Activated naive CD4-positive, alpha-beta T cell treated with anti-CD3 and anti-CD28 coated beads, Interleukin-2, amount 50 U/mL, for 24 hours (primary cell): Measurements from ENCODE around the gene ETFB.

ENCODE experiments used
- H3K27ac Mint-ChIP-seq: one replicate; pipeline ENCODE4 v1.8.0; 2021; ENCODE audit warnings: mild to moderate bottlenecking, mixed read lengths
- H3K27me3 Mint-ChIP-seq: one replicate; pipeline ENCODE4 v1.8.0; 2021; ENCODE audit warnings: mixed read lengths
- H3K36me3 Mint-ChIP-seq: one replicate; pipeline ENCODE4 v1.8.0; 2021; ENCODE audit warnings: mixed read lengths
- H3K4me1 Mint-ChIP-seq: one replicate; pipeline ENCODE4 v1.8.0; 2021; ENCODE audit warnings: mixed read lengths
- H3K4me3 Mint-ChIP-seq: one replicate; pipeline ENCODE4 v1.8.0; 2021; ENCODE audit warnings: mild to moderate bottlenecking, mixed read lengths
- H3K9me3 Mint-ChIP-seq: one replicate; pipeline ENCODE4 v1.8.0; 2021; ENCODE audit warnings: mixed read lengths

ETFB gene

GRCh38 chr19:51305479-51305878, 60.7 kb downstream of the ETFB start:
- Mint-ChIP-seq H3K36me3 (peaks cover 3% of the 10 kb centered on the region), H3K27me3 (peaks cover 42% of the 10 kb centered on the region), H3K9me3 (peaks cover 21% of the 10 kb centered on the region), H3K27ac (no peak overlapping the region), H3K4me3 (no peak overlapping the region), H3K4me1 (no peaks in the 10 kb centered on the region)

- Mint-ChIP-seq H3K27ac (no peak overlapping the region), H3K4me3 (no peak overlapping the region), H3K4me1 (no peaks in the 10 kb centered on the region), H3K27me3 (peaks cover 14% of the 10 kb centered on the region), H3K36me3 (no peaks in the 10 kb centered on the region), H3K9me3 (peaks cover 9% of the 10 kb centered on the region)
These were observed 64.9 kb downstream of the ETFB start for GRCh38 chr19:51301266-51301665.

- H3K36me3 Mint-ChIP-seq = no peaks in the 10 kb centered on the region
- no peak overlapping the region for H3K27ac Mint-ChIP-seq
- H3K4me1 Mint-ChIP-seq = no peaks in the 10 kb centered on the region
- peaks cover 4% of the 10 kb centered on the region for H3K27me3 Mint-ChIP-seq
- H3K9me3 Mint-ChIP-seq = no peaks in the 10 kb centered on the region
- H3K4me3 Mint-ChIP-seq = no peak overlapping the region
These were observed 68.8 kb downstream of the ETFB start for GRCh38 chr19:51297406-51297805.

GRCh38 chr19:51296336-51297093, 69.7 kb downstream of the ETFB start:
- H3K9me3 Mint-ChIP-seq = no peaks in the 10 kb centered on the region
- H3K27ac Mint-ChIP-seq = no peak overlapping the region
- H3K4me1 Mint-ChIP-seq = no peaks in the 10 kb centered on the region
- no peaks in the 10 kb centered on the region for H3K36me3 Mint-ChIP-seq
- peaks cover 3% of the 10 kb centered on the region for H3K27me3 Mint-ChIP-seq
- no peak overlapping the region for H3K4me3 Mint-ChIP-seq

- no peak overlapping the region for H3K4me3 Mint-ChIP-seq
- H3K9me3 Mint-ChIP-seq = no peaks in the 10 kb centered on the region
- no peaks in the 10 kb centered on the region for H3K36me3 Mint-ChIP-seq
- no peaks in the 10 kb centered on the region for H3K4me1 Mint-ChIP-seq
- H3K27ac Mint-ChIP-seq = no peak overlapping the region
- H3K27me3 Mint-ChIP-seq = peaks cover 3% of the 10 kb centered on the region
These were observed 70.6 kb downstream of the ETFB start for GRCh38 chr19:51295382-51296126.
